ENCODE data around the gene SMAD6.

The SMAD6 gene

DNA sequence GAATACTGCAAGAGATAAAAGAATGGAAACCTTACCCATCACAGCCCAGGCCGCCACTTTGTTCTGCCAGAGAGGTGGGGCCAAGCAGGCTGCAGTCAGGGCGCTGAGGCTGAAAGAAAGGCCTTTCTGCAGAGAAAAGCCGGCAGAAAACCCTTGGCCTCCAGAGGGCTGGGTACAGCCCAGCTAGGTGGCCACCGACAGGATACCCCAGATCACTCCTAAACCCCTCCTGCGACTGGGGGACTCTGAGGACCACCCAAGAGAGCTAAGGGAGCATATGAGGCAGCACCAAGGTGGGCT lies 69.3 kb downstream of the SMAD6 start:
- Histone ChIP-seq H3K36me3 (replicated peaks; ENCODE audit: insufficient read depth, low read length) (no peaks in the 10 kb centered on the region), H4K20me1 (ENCODE audit: insufficient read depth, low read length) (no peaks in the 10 kb centered on the region), H3K9me3 (replicated peaks; ENCODE audit: insufficient read depth, low read length) (no peaks in the 10 kb centered on the region), H3K9me2 (replicated peaks; ENCODE audit: insufficient read depth, low read length) (no peaks in the 10 kb centered on the region), H3K4me3 (ENCODE audit: low read length) (no peak overlapping the region), H3K9ac (ENCODE audit: low read length) (no peak overlapping the region), H3F3A (ENCODE audit: insufficient read depth, low read length) (no peaks in the 10 kb centered on the region), H3K4me1 (ENCODE audit: low read length) (no peaks in the 10 kb centered on the region), H3K4me2 (ENCODE audit: low read depth, low read length) (no peak overlapping the region), H3K79me2 (ENCODE audit: low read length) (no peaks in the 10 kb centered on the region), H2AFZ (ENCODE audit: low read length) (no peak overlapping the region), H3K27me3 (replicated peaks; ENCODE audit: insufficient read depth, low read length) (no peaks in the 10 kb centered on the region), H3K27ac (ENCODE audit: low read length) (no peak overlapping the region)
- TF ChIP-seq, protein P1, sequence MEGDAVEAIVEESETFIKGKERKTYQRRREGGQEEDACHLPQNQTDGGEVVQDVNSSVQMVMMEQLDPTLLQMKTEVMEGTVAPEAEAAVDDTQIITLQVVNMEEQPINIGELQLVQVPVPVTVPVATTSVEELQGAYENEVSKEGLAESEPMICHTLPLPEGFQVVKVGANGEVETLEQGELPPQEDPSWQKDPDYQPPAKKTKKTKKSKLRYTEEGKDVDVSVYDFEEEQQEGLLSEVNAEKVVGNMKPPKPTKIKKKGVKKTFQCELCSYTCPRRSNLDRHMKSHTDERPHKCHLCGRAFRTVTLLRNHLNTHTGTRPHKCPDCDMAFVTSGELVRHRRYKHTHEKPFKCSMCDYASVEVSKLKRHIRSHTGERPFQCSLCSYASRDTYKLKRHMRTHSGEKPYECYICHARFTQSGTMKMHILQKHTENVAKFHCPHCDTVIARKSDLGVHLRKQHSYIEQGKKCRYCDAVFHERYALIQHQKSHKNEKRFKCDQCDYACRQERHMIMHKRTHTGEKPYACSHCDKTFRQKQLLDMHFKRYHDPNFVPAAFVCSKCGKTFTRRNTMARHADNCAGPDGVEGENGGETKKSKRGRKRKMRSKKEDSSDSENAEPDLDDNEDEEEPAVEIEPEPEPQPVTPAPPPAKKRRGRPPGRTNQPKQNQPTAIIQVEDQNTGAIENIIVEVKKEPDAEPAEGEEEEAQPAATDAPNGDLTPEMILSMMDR (IDR thresholded peaks at IDR 0.05; ENCODE audit: low read length): no peak
- TF ChIP-seq EZH2phosphoT487 (IDR thresholded peaks at IDR 0.05; ENCODE audit: low read length) (no peak), EZH2 (optimal IDR thresholded peaks at IDR 0.05; ENCODE audit: low read depth, low read length) (no peak)
- no peak for DNase-seq

- Histone ChIP-seq H3K36me3 (replicated peaks; ENCODE audit: insufficient read depth, low read length) (no peaks in the 10 kb centered on the region), H3K27me3 (replicated peaks; ENCODE audit: insufficient read depth, low read length) (no peaks in the 10 kb centered on the region), H2AFZ (ENCODE audit: low read length) (no peak overlapping the region), H3K4me3 (ENCODE audit: low read length) (no peak overlapping the region), H3K79me2 (ENCODE audit: low read length) (no peaks in the 10 kb centered on the region), H3K4me1 (ENCODE audit: low read length) (no peaks in the 10 kb centered on the region), H3K27ac (ENCODE audit: low read length) (no peak overlapping the region), H4K20me1 (ENCODE audit: insufficient read depth, low read length) (no peaks in the 10 kb centered on the region), H3K4me2 (ENCODE audit: low read depth, low read length) (no peak overlapping the region), H3K9me3 (replicated peaks; ENCODE audit: insufficient read depth, low read length) (no peaks in the 10 kb centered on the region), H3F3A (ENCODE audit: insufficient read depth, low read length) (no peaks in the 10 kb centered on the region), H3K9me2 (replicated peaks; ENCODE audit: insufficient read depth, low read length) (no peaks in the 10 kb centered on the region), H3K9ac (ENCODE audit: low read length) (no peak overlapping the region)
- DNase-seq: no peak
- TF ChIP-seq EZH2 (optimal IDR thresholded peaks at IDR 0.05; ENCODE audit: low read depth, low read length) (no peak), EZH2phosphoT487 (IDR thresholded peaks at IDR 0.05; ENCODE audit: low read length) (no peak)
- TF ChIP-seq, protein P1 (IDR thresholded peaks at IDR 0.05; ENCODE audit: low read length): no peak
Observed at GRCh38 chr15:66772604-66773128, 70.6 kb downstream of the SMAD6 start.

DNA sequence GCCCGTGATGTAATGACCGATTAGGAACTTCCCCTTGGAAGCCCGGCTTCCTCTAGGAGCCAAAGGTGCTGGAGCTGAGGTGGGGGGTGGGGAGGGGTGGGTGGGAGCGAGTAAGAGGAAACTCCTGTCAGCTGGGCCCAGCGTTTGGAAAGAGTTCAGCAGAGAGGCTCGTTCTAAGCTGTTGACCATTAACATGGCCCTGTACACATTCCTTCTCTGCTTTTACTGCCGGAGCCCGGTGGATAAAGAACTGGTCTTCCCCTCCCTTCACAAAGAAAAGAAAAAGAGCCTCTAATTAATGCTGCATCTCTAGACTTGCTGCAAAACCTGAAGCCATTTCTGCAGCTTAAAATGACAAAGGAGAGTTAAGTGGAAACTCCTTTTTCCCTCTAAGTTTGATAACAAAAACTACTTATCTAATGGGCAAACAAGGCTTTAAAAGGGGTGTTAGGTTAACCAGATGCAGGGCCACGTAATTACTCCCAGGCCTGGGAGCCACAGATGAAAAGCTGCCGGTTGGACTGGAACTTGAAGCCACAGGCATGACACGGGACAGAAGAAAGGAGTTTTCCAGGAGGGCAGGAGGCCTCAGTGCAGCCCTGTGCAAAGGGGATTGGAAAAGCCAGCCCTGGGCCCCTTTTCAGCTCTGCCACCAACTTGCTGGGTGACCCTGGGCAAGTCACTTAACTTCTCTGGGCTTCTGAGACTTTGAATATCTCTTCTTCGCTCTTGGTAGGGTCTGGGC lies 71.3 kb downstream of the SMAD6 start:
- Histone ChIP-seq H3K27ac (ENCODE audit: low read length) (no peak overlapping the region), H3K36me3 (replicated peaks; ENCODE audit: insufficient read depth, low read length) (no peaks in the 10 kb centered on the region), H3K4me1 (ENCODE audit: low read length) (no peaks in the 10 kb centered on the region), H3K9me2 (replicated peaks; ENCODE audit: insufficient read depth, low read length) (no peaks in the 10 kb centered on the region), H2AFZ (ENCODE audit: low read length) (no peak overlapping the region), H4K20me1 (ENCODE audit: insufficient read depth, low read length) (no peaks in the 10 kb centered on the region), H3K4me3 (ENCODE audit: low read length) (no peak overlapping the region), H3K9me3 (replicated peaks; ENCODE audit: insufficient read depth, low read length) (no peaks in the 10 kb centered on the region), H3F3A (ENCODE audit: insufficient read depth, low read length) (no peaks in the 10 kb centered on the region), H3K4me2 (ENCODE audit: low read depth, low read length) (no peak overlapping the region), H3K27me3 (replicated peaks; ENCODE audit: insufficient read depth, low read length) (no peaks in the 10 kb centered on the region), H3K79me2 (ENCODE audit: low read length) (no peaks in the 10 kb centered on the region), H3K9ac (ENCODE audit: low read length) (no peak overlapping the region)
- DNase-seq: no peak
- no peak for TF ChIP-seq EZH2 (optimal IDR thresholded peaks at IDR 0.05; ENCODE audit: low read depth, low read length)
- TF ChIP-seq, protein P1 (IDR thresholded peaks at IDR 0.05; ENCODE audit: low read length): no peak
- no peak for TF ChIP-seq EZH2phosphoT487 (IDR thresholded peaks at IDR 0.05; ENCODE audit: low read length)

Measured in MM.1S (cell line).